ENCODE results near the gene EVI5. TPM values are rescaled to one million over a fixed set of nuclear protein-coding genes. Genes with fewer than 3 reads are reported as not detected.

EVI5 gene
- total and polyA plus RNA-seq, 10 of the 15 experiments (the other 5 are each of a cell fraction or from before 2014, with no cell fraction given), result 0.27 to 6.8 (median 1.7) TPM

GRCh38 chr1:92587445-92587844 lies 197.5 kb downstream of the EVI5 start (continued):
- TF ChIP-seq, protein P1, sequence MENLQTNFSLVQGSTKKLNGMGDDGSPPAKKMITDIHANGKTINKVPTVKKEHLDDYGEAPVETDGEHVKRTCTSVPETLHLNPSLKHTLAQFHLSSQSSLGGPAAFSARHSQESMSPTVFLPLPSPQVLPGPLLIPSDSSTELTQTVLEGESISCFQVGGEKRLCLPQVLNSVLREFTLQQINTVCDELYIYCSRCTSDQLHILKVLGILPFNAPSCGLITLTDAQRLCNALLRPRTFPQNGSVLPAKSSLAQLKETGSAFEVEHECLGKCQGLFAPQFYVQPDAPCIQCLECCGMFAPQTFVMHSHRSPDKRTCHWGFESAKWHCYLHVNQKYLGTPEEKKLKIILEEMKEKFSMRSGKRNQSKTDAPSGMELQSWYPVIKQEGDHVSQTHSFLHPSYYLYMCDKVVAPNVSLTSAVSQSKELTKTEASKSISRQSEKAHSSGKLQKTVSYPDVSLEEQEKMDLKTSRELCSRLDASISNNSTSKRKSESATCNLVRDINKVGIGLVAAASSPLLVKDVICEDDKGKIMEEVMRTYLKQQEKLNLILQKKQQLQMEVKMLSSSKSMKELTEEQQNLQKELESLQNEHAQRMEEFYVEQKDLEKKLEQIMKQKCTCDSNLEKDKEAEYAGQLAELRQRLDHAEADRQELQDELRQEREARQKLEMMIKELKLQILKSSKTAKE (IDR thresholded peaks at IDR 0.05; ENCODE audit: low read depth, poor library complexity, severe bottlenecking), result peak; percentile 44
- TF ChIP-seq ZBTB11 (CRISPR knock-in tag; IDR thresholded peaks at IDR 0.05) (no peak), CTCF (IDR thresholded peaks at IDR 0.05 in 2 of 3, conservative IDR thresholded peaks at IDR 0.05 in 1 of 3; ENCODE audit: control insufficient read depth in 2 of 3, extremely low read depth in 1 of 3, insufficient read depth in 1 of 3, low read depth in 3 of 3, low read length in 3 of 3) (no peak), MAX (IDR thresholded peaks at IDR 0.05; ENCODE audit: low read depth, low read length) (no peak), JUND (IDR thresholded peaks at IDR 0.05; ENCODE audit: low read depth, low read length) (no peak), EZH2 (IDR thresholded peaks at IDR 0.05; ENCODE audit: borderline replicate concordance, control insufficient read depth, low read depth, low read length) (no peak), CHD2 (IDR thresholded peaks at IDR 0.05; ENCODE audit: borderline replicate concordance, low read depth, low read length) (no peak), IKZF2 (IDR thresholded peaks at IDR 0.05) (peak in 1 of 2 experiments; percentile 59; a peak in 2 of 4 replicates), EED (IDR thresholded peaks at IDR 0.05; ENCODE audit: low read depth) (peak; percentile 53; the same call in 1 of the 2 replicates), CBFB (IDR thresholded peaks at IDR 0.05; ENCODE audit: low read depth) (peak; percentile 76), NR2F1 (conservative IDR thresholded peaks at IDR 0.05) (0 out of 2 replicates have a peak, but pooled peaks have one; percentile 22), RUNX3 (IDR thresholded peaks at IDR 0.05; ENCODE audit: low read length) (peak; percentile 92), GABPA (IDR thresholded peaks at IDR 0.05; ENCODE audit: low read depth) (0 out of 2 replicates have a peak, but pooled peaks have one; percentile 33), SP1 (IDR thresholded peaks at IDR 0.05; ENCODE audit: low read depth, low read length) (no peak), SMC3 (IDR thresholded peaks at IDR 0.05; ENCODE audit: borderline replicate concordance, low read length) (no peak), SPI1 (IDR thresholded peaks at IDR 0.05; ENCODE audit: borderline replicate concordance, insufficient read depth, low read depth, low read length) (peak; percentile 53; the same call in 1 of the 2 replicates), SMAD1 (IDR thresholded peaks at IDR 0.05; ENCODE audit: low read depth, partially characterized antibody) (no peak), SREBF1 (IDR thresholded peaks at IDR 0.05; ENCODE audit: low read length) (no peak), BCL11A (IDR thresholded peaks at IDR 0.05; ENCODE audit: low read depth, low read length) (peak; percentile 98), PAX5 (IDR thresholded peaks at IDR 0.05; ENCODE audit: borderline replicate concordance, low read depth, low read length) (0 out of 2 replicates have a peak, but pooled peaks have one; percentile 44), KDM1A (IDR thresholded peaks at IDR 0.05; ENCODE audit: borderline replicate concordance) (no peak)
- TF ChIP-seq, protein P2, sequence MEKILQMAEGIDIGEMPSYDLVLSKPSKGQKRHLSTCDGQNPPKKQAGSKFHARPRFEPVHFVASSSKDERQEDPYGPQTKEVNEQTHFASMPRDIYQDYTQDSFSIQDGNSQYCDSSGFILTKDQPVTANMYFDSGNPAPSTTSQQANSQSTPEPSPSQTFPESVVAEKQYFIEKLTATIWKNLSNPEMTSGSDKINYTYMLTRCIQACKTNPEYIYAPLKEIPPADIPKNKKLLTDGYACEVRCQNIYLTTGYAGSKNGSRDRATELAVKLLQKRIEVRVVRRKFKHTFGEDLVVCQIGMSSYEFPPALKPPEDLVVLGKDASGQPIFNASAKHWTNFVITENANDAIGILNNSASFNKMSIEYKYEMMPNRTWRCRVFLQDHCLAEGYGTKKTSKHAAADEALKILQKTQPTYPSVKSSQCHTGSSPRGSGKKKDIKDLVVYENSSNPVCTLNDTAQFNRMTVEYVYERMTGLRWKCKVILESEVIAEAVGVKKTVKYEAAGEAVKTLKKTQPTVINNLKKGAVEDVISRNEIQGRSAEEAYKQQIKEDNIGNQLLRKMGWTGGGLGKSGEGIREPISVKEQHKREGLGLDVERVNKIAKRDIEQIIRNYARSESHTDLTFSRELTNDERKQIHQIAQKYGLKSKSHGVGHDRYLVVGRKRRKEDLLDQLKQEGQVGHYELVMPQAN (conservative IDR thresholded peaks at IDR 0.05), result no peak
